Kidney epithelial cell (primary cell): Measurements from ENCODE around the gene DENND5B. TPM values are rescaled to one million over a fixed set of nuclear protein-coding genes. Genes with fewer than 3 reads are reported as not detected.
"Not testable (repeated sequence)": the region's sequence is repeated elsewhere in the genome, so short reads cannot be mapped to it uniquely, and the experiment has no call there.

Source experiments
- DNase-seq: peaks from one replicate; pipeline ENCODE4 v3.0.0-alpha.2; 2010; ENCODE audit warnings: low read depth
- H3K27me3 ChIP-seq: 2 replicates; pipeline ENCODE4 v1.6.0; 2011; ENCODE audit warnings: low read length; ENCODE audit not compliant: control insufficient read depth, insufficient read depth
- H3K36me3 ChIP-seq: 2 replicates; pipeline ENCODE4 v1.5.1; 2011; ENCODE audit warnings: low read length; ENCODE audit not compliant: control insufficient read depth, insufficient read depth
- H3K4me3 ChIP-seq: 2 replicates; pipeline ENCODE4 v1.5.1; 2011; ENCODE audit warnings: low read depth, mild to moderate bottlenecking, control low read depth, low read length
- total RNA-seq: library from RNA; depleted of rRNA; stranded (reverse); fragments of >200 nt; gene quantifications from 2 replicates; pipeline ENCODE4 v1.2.3, GENCODE V29; 2015
- TF ChIP-seq, protein P1 (sequence below): IDR thresholded peaks from 2 replicates; pipeline ENCODE4 v1.5.1; 2011; ENCODE audit warnings: mild to moderate bottlenecking, moderate library complexity, low read length, control low read depth, inconsistent platforms; ENCODE audit not compliant: insufficient read depth, poor library complexity, severe bottlenecking

DENND5B gene
- total RNA-seq, 1 donor from 2014 or later: 7.6 TPM

DNA sequence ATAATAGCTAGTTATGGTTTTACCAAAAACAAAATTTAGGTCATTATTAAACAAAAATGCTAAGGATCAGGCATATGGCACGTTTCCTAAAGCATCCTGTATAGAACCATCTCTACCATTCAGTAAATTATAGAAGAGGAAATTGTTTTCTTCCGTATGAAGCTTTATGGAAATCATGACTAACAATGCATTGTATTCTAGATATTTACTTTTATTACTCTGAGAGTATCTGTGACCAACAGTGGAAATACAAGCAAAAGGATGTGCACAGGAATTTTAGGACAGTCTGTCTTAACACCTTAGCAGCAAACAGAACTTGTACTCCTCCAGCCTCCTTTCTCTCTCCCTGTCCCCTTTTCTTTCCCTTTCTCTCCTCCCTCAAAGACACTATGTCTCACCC, 7.1 kb downstream of the DENND5B start:
- no peak for DNase-seq
- Histone ChIP-seq H3K27me3 (no peaks in the 10 kb centered on the region), H3K36me3 (no peaks in the 10 kb centered on the region), H3K4me3 (no peak overlapping the region)
- TF ChIP-seq, protein P1, sequence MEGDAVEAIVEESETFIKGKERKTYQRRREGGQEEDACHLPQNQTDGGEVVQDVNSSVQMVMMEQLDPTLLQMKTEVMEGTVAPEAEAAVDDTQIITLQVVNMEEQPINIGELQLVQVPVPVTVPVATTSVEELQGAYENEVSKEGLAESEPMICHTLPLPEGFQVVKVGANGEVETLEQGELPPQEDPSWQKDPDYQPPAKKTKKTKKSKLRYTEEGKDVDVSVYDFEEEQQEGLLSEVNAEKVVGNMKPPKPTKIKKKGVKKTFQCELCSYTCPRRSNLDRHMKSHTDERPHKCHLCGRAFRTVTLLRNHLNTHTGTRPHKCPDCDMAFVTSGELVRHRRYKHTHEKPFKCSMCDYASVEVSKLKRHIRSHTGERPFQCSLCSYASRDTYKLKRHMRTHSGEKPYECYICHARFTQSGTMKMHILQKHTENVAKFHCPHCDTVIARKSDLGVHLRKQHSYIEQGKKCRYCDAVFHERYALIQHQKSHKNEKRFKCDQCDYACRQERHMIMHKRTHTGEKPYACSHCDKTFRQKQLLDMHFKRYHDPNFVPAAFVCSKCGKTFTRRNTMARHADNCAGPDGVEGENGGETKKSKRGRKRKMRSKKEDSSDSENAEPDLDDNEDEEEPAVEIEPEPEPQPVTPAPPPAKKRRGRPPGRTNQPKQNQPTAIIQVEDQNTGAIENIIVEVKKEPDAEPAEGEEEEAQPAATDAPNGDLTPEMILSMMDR: no peak

DNA sequence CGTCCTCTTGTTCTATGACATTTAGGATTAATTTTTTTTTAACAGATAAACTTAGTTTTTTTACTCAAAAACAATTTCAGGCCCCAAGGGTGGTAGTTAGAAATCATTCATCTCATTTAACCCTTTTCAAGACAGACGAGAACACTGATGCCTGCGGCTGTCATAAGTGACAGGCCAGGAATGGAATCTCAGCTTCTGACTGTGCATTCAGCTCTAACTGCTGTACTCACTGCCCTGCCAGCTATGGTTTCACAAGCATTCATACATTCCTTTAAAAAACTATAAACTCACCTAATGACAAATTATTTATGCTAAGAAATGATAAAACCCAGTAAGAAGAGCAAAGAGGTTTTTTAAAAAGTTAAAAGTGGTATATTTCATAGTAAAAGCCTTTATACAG, 8.8 kb downstream of the DENND5B start:
- TF ChIP-seq, protein P1: no peak
- no peaks in the 10 kb centered on the region for H3K27me3 ChIP-seq
- DNase-seq: no peak

DNA sequence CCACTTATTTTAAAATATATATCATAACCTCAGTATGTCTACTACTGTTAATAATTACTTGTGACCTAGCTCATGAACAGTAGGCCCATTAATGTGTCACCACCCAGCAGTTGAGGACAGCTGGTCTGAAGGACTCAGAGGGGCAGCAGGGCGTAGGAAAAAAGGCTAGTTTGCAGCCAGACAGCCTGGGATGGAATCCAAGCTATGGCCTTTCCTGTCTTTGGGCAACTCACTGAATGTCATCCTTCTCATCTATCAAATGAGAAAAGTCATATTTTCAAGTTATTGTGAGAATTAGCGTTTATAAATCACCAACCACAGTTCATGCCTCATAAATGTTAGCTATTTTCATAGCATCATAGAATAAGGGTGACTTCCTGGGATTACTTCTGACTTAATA, 12.3 kb downstream of the DENND5B start:
- TF ChIP-seq, protein P1: no peak
- Histone ChIP-seq H3K4me3 (no peak overlapping the region), H3K27me3 (no peaks in the 10 kb centered on the region), H3K36me3 (no peaks in the 10 kb centered on the region)
- DNase-seq: no peak

More for the DNA sequence above, 8.8 kb downstream of the DENND5B start:
- Histone ChIP-seq H3K4me3 (no peak overlapping the region), H3K36me3 (no peaks in the 10 kb centered on the region)

DNA sequence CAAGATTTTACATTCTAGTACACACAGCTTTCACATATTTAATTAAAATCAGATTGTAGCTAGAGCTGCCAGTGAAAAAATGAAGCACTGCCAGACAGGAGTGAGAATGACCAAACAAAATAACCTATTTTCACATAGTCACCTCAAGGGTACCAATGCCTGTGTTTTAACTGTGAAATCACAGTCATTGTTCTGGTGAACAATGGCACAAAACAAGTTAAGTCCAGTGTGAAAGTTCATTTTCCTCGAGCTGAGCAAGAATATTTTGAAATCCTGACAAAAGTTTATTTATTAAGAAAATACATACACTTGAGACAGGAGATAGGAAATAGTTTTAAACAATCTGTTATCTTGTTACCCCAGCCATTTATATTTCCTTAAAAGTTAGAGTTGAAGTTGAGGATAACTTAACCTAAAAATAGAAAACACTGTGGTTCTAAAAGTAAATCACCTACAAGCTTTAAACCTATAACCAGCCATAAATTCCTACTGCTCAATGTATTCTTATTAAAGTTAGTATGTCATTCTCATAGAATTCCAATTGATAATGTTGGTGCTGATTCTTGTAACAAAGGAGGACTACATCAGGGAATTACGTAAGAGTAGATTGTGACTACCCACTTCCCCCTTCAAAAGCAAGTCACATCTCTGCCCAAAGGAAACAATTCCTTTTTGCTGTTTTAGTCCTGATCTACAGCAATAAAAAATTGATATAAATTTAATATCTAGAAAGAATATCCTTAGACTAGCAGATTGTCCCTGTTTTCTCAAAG, 15.9 kb downstream of the DENND5B start:
- H3K36me3 ChIP-seq: no peaks in the 10 kb centered on the region
- H3K4me3 ChIP-seq: no peak overlapping the region
- TF ChIP-seq, protein P1: no peak
- no peak for DNase-seq
- H3K27me3 ChIP-seq: no peaks in the 10 kb centered on the region

DNA sequence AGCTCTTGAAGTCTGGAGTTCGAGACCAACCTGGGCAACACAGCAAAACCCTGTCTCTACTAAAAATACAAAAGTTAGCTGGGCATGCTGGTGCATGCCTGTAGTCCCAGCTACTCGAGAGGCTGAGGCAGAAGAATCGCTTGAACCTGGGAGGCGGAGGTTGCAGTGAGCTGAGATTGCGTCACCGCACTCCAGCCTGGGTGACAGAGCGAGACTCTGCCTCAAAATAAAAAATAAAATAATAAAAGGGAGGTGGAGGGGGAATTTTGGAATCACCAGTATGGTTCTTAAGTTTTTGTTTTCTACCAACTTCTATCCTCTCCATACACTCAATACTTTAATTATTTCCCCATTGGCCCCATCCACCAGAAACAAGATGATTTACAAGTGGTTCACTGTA, 16.6 kb downstream of the DENND5B start:
- DNase-seq, H3K27me3 ChIP-seq, H3K4me3 ChIP-seq, H3K36me3 ChIP-seq: not testable (repeated sequence)

DNA sequence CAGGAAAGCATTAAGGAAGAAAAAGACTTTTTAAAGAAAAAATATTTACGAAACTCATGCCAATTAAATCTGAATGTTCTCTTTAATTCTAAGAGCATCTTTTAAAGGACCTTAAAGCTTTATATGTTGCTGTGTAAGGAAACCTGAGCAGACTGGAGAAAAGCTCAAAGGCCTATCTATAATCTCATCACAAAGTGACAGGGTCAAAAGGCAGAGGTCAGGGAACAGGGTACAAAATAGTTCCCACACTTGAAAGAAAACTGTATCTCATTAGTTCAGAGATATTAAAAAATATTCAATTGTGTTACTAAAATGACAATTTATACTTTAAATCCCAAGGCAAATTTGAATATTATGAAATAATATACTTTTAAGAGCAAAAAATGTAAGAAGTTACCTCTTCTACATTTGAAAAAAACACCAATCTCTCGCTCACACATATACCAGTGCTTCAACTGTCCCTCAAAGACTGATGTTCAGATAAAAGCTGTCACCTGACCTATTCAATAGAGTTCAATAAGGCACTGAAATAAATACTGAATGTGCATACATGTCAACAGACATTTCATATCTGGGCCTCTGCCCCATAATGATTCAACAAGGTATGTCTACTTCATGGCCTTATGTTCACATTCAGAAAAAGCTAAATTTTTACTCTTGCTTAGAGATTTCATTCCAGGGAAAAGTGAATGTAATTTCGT, 17.9 kb downstream of the DENND5B start:
- DNase-seq: no peak
- TF ChIP-seq, protein P1: no peak
- Histone ChIP-seq H3K36me3 (no peaks in the 10 kb centered on the region), H3K4me3 (no peak overlapping the region), H3K27me3 (no peaks in the 10 kb centered on the region)
